Neural crest cell (in vitro differentiated cells): Measurements from ENCODE around the gene BIRC6. TPM values are rescaled to one million over a fixed set of nuclear protein-coding genes. Genes with fewer than 3 reads are reported as not detected.

Experiments
- DNase-seq: peaks from one replicate; pipeline ENCODE4 v3.0.0; 2021; ENCODE audit warnings: low read depth, mixed read lengths, low spot score
- H3K27ac Mint-ChIP-seq: one replicate; pipeline ENCODE4 v1.8.0; 2021; ENCODE audit warnings: mild to moderate bottlenecking, mixed read lengths; ENCODE audit not compliant: unreplicated experiment
- H3K27me3 Mint-ChIP-seq: 2 replicates; pipeline ENCODE4 v1.8.0; 2021; ENCODE audit warnings: low read depth, mild to moderate bottlenecking, mixed read lengths
- H3K36me3 Mint-ChIP-seq: 2 replicates; pipeline ENCODE4 v1.8.0; 2021; ENCODE audit warnings: low read depth, mild to moderate bottlenecking, mixed read lengths
- H3K4me1 Mint-ChIP-seq: 2 replicates; pipeline ENCODE4 v1.8.0; 2021; ENCODE audit warnings: mixed read lengths
- H3K4me3 Mint-ChIP-seq: one replicate; pipeline ENCODE4 v1.8.0; 2021; ENCODE audit warnings: mild to moderate bottlenecking, mixed read lengths
- H3K9me3 Mint-ChIP-seq: 2 replicates; pipeline ENCODE4 v1.8.0; 2021; ENCODE audit warnings: mixed read lengths
- CTCF ChIP-seq: fragments of 200-600 bp; sonication (generic); conservative IDR thresholded peaks from 2 replicates; pipeline ENCODE4 v1.5.0; 2021; ENCODE audit warnings: antibody characterized with exemption, mild to moderate bottlenecking
- total RNA-seq: library from RNA; stranded (reverse); gene quantifications from 2 replicates; pipeline ENCODE4 v1.2.1, GENCODE V29; 2021

BIRC6 gene
- total RNA-seq, 1 donor from 2014 or later = 76.8 TPM

GRCh38 chr2:32383858-32384257, 27.0 kb downstream of the BIRC6 start:
- Mint-ChIP-seq H3K27ac (no peak overlapping the region), H3K27me3 (no peaks in the 10 kb centered on the region), H3K36me3 (peaks cover 10% of the 10 kb centered on the region), H3K9me3 (no peaks in the 10 kb centered on the region), H3K4me1 (no peaks in the 10 kb centered on the region), H3K4me3 (no peak overlapping the region)
- TF ChIP-seq CTCF = no peak
- no peak for DNase-seq

- no peaks in the 10 kb centered on the region for H3K27me3 Mint-ChIP-seq
- DNase-seq = no peak
- peaks cover 10% of the 10 kb centered on the region for H3K36me3 Mint-ChIP-seq
- H3K4me3 Mint-ChIP-seq = no peak overlapping the region
- no peaks in the 10 kb centered on the region for H3K4me1 Mint-ChIP-seq
- H3K9me3 Mint-ChIP-seq = no peaks in the 10 kb centered on the region
- no peak for TF ChIP-seq CTCF
- H3K27ac Mint-ChIP-seq = no peak overlapping the region
Observed at GRCh38 chr2:32384529-32384928, 27.7 kb downstream of the BIRC6 start.

GRCh38 chr2:32386739-32387138, 29.9 kb downstream of the BIRC6 start:
- no peak for DNase-seq
- Mint-ChIP-seq H3K4me3 (no peak overlapping the region), H3K4me1 (no peaks in the 10 kb centered on the region), H3K27ac (no peak overlapping the region), H3K9me3 (no peaks in the 10 kb centered on the region), H3K36me3 (peaks cover 8% of the 10 kb centered on the region), H3K27me3 (no peaks in the 10 kb centered on the region)
- TF ChIP-seq CTCF = no peak

GRCh38 chr2:32399221-32399620, 42.4 kb downstream of the BIRC6 start:
- Mint-ChIP-seq H3K4me1 (no peaks in the 10 kb centered on the region), H3K4me3 (no peak overlapping the region), H3K27me3 (no peaks in the 10 kb centered on the region), H3K27ac (no peak overlapping the region), H3K9me3 (no peaks in the 10 kb centered on the region), H3K36me3 (peaks cover 19% of the 10 kb centered on the region)
- TF ChIP-seq CTCF = no peak
- DNase-seq = no peak

- Mint-ChIP-seq H3K27ac (no peak overlapping the region), H3K4me3 (no peak overlapping the region), H3K27me3 (no peaks in the 10 kb centered on the region), H3K9me3 (no peaks in the 10 kb centered on the region), H3K36me3 (peaks cover 11% of the 10 kb centered on the region), H3K4me1 (no peaks in the 10 kb centered on the region)
- DNase-seq = no peak
- no peak for TF ChIP-seq CTCF
Observed at GRCh38 chr2:32402091-32402490, 45.3 kb downstream of the BIRC6 start.

- H3K27me3 Mint-ChIP-seq = no peaks in the 10 kb centered on the region
Observed at GRCh38 chr2:32403782-32404181, 47.0 kb downstream of the BIRC6 start.

More at GRCh38 chr2:32403782-32404181, 47.0 kb downstream of the BIRC6 start:
- Mint-ChIP-seq H3K9me3 (no peaks in the 10 kb centered on the region), H3K4me3 (no peak overlapping the region), H3K36me3 (peaks cover 8% of the 10 kb centered on the region), H3K27ac (no peak overlapping the region), H3K4me1 (no peaks in the 10 kb centered on the region)
- no peak for DNase-seq
- TF ChIP-seq CTCF = no peak
